Measurements from ENCODE around the gene WDR72. TPM values are rescaled to one million over a fixed set of nuclear protein-coding genes. Genes with fewer than 3 reads are reported as not detected.

The WDR72 gene
- polyA plus RNA-seq, 1 experiment, result not detected

DNA sequence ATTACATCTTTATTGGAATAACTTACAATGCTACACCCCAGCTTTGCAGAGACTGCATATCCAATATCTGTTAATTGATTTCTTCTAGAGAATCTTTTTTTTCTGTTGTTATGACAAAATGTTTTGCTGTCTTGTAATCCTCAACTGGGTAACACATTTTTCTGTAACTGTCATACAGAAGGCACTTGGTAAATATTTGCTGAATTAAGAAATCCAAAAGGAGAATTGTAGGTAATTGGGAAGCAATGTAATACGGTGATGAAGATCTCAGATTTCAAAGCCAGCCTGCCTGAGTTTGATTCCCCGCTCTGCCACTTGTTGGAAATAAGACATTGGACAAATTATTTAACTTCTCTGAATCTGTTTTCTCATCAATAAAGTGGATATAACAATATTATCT is 169.1 kb downstream of the WDR72 start:
- DNase-seq (ENCODE audit: low read depth), result no peak
- ChIA-PET POLR2A (no interaction called here), CTCF (no interaction called here)
- no peak overlapping the region for H3K4me3 ChIP-seq (ENCODE audit: low read depth, low read length)
- H3K27me3 ChIP-seq (ENCODE audit: control insufficient read depth, insufficient read depth, low read length), result no peaks in the 10 kb centered on the region
- no peaks in the 10 kb centered on the region for H3K36me3 ChIP-seq (ENCODE audit: control insufficient read depth, insufficient read depth, low read length)
- TF ChIP-seq, protein P1, sequence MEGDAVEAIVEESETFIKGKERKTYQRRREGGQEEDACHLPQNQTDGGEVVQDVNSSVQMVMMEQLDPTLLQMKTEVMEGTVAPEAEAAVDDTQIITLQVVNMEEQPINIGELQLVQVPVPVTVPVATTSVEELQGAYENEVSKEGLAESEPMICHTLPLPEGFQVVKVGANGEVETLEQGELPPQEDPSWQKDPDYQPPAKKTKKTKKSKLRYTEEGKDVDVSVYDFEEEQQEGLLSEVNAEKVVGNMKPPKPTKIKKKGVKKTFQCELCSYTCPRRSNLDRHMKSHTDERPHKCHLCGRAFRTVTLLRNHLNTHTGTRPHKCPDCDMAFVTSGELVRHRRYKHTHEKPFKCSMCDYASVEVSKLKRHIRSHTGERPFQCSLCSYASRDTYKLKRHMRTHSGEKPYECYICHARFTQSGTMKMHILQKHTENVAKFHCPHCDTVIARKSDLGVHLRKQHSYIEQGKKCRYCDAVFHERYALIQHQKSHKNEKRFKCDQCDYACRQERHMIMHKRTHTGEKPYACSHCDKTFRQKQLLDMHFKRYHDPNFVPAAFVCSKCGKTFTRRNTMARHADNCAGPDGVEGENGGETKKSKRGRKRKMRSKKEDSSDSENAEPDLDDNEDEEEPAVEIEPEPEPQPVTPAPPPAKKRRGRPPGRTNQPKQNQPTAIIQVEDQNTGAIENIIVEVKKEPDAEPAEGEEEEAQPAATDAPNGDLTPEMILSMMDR (IDR thresholded peaks at IDR 0.05; ENCODE audit: insufficient read depth, low read depth, low read length), result no peak

DNA sequence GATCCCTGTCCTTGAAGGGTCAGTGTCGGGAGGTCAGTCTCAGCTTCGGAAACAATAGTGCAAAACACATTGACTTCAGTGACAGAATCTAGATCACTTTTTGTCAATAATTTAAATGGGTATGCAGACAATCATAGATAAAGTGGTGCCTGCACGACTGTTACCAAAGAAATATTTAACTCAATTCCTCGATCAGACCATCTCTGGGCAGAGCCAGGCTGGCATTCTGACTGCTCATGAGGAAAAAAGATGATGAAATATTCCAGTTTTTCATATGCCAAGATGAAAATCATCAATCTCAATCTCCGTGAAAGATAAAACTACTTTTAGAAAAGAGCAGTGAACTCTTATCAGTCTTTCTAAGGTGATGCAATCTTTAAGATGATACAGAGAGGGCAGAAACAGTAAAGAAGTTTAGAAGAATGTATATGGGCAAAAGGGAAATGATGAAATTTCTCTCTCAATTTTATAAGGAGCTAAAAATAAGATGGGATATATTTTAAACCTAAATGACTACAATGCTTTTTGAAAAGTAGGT is 169.9 kb downstream of the WDR72 start:
- CTCF ChIA-PET, result no interaction called here
- Histone ChIP-seq H3K36me3 (ENCODE audit: control insufficient read depth, insufficient read depth, low read length) (no peaks in the 10 kb centered on the region), H3K4me3 (ENCODE audit: low read depth, low read length) (no peak overlapping the region), H3K27me3 (ENCODE audit: control insufficient read depth, insufficient read depth, low read length) (no peaks in the 10 kb centered on the region)
- no peak for DNase-seq (ENCODE audit: low read depth)
- POLR2A ChIA-PET, result no interaction called here
- TF ChIP-seq, protein P1 (IDR thresholded peaks at IDR 0.05; ENCODE audit: insufficient read depth, low read depth, low read length), result no peak

DNA sequence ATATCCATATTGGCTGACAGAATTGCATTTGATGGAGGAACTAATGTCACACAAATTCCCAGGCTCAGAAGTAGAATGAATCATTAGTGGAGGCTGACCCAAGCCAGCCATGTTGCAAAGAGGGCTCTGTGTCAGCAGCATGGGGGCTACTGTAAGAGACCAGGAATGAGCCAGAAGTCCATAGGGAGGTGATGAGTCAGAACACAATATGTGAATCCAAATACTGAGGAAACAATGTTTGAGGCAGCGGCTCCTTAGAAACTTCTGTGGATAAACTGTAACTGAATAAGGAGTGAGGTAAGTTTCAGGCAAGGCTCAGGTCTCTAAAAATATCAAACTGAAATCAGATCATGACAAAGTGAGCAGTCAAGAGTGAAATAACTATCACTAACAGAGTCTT is 170.7 kb downstream of the WDR72 start:
- ChIA-PET POLR2A (no interaction called here), CTCF (no interaction called here)
- Histone ChIP-seq H3K36me3 (ENCODE audit: control insufficient read depth, insufficient read depth, low read length) (no peaks in the 10 kb centered on the region), H3K4me3 (ENCODE audit: low read depth, low read length) (no peak overlapping the region), H3K27me3 (ENCODE audit: control insufficient read depth, insufficient read depth, low read length) (no peaks in the 10 kb centered on the region)
- TF ChIP-seq, protein P1 (IDR thresholded peaks at IDR 0.05; ENCODE audit: insufficient read depth, low read depth, low read length), result no peak
- no peak for DNase-seq (ENCODE audit: low read depth)

DNA sequence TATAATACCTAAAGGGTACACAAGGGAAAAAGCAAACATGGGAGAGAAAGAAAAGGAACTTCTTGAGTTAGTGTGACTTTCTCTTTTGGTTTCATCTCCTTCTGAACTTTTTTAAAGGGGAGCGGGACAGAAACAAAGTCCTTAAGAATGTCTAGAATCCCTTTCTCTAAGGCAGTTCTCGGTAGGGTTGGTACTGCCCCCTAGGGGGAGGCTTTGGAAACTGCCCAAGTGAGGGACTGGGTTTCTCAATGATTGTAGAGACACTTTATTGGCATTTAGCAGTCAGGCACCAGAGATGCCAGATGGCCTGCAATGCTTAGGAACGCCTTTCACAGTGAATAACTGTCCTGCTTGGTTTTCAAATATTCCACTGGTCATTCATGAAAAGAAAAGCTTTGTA is 172.7 kb downstream of the WDR72 start:
- POLR2A ChIA-PET, result no interaction called here
- no peak for DNase-seq (ENCODE audit: low read depth)
- H3K27me3 ChIP-seq (ENCODE audit: control insufficient read depth, insufficient read depth, low read length), result no peaks in the 10 kb centered on the region
- CTCF ChIA-PET, result no interaction called here
- TF ChIP-seq, protein P1 (IDR thresholded peaks at IDR 0.05; ENCODE audit: insufficient read depth, low read depth, low read length), result no peak
- H3K4me3 ChIP-seq (ENCODE audit: low read depth, low read length), result no peak overlapping the region
- no peaks in the 10 kb centered on the region for H3K36me3 ChIP-seq (ENCODE audit: control insufficient read depth, insufficient read depth, low read length)

DNA sequence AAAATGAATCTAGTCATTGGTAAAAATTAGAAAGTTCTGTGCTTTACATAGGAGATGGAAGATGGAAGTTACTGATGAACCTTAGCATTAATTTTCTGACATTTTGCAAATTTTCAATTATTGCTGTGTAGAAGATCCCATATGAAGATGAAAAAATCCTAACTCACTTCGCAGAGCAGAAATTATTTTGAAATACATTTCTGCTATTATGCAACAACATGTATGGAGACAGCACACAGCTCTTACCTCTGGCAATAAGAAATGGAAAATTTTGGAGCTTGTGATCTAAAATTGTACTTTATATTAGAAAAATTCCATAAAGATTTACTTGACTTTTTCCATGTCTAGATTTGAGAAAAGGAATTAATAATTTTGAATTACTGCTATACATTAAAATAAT is 177.9 kb downstream of the WDR72 start:
- ChIA-PET POLR2A (no interaction called here), CTCF (no interaction called here)
- H3K4me3 ChIP-seq (ENCODE audit: low read depth, low read length), result no peak overlapping the region
- DNase-seq (ENCODE audit: low read depth), result no peak
- H3K27me3 ChIP-seq (ENCODE audit: control insufficient read depth, insufficient read depth, low read length), result no peaks in the 10 kb centered on the region
- no peaks in the 10 kb centered on the region for H3K36me3 ChIP-seq (ENCODE audit: control insufficient read depth, insufficient read depth, low read length)
- TF ChIP-seq, protein P1 (IDR thresholded peaks at IDR 0.05; ENCODE audit: insufficient read depth, low read depth, low read length), result no peak
